MM.1S (cell line): Measurements from ENCODE around the gene TEX36.

Source experiments
- DNase-seq: peaks from one replicate; pipeline ENCODE4 v3.0.0-alpha.2; 2015
- H2AFZ ChIP-seq: fragments of 300-600 bp; sonication (generic); 2 replicates; pipeline ENCODE4 v1.6.0; 2016; ENCODE audit warnings: antibody characterized with exemption, low read length
- H3F3A ChIP-seq: fragments of 300-600 bp; sonication (generic); 2 replicates; pipeline ENCODE4 v1.6.1; 2016; ENCODE audit warnings: mild to moderate bottlenecking, antibody characterized with exemption, low read length, moderate library complexity, mixed read lengths; ENCODE audit not compliant: insufficient read depth
- H3K27ac ChIP-seq: fragments of 300-600 bp; sonication (generic); 2 replicates; pipeline ENCODE4 v1.5.1; 2016; ENCODE audit warnings: mild to moderate bottlenecking, low read length
- H3K27me3 ChIP-seq: fragments of 300-600 bp; sonication (generic); replicated peaks from 2 replicates; pipeline ENCODE4 v1.6.0; 2016; ENCODE audit warnings: low read length; ENCODE audit not compliant: insufficient read depth
- H3K36me3 ChIP-seq: fragments of 300-600 bp; sonication (generic); replicated peaks from 2 replicates; pipeline ENCODE4 v1.6.1; 2016; ENCODE audit warnings: mild to moderate bottlenecking, low read length, mixed read lengths; ENCODE audit not compliant: insufficient read depth
- H3K4me1 ChIP-seq: fragments of 300-600 bp; sonication (generic); 2 replicates; pipeline ENCODE4 v1.6.1; 2016; ENCODE audit warnings: low read length, mixed read lengths
- H3K4me2 ChIP-seq: fragments of 300-600 bp; sonication (generic); 2 replicates; pipeline ENCODE4 v1.6.0; 2016; ENCODE audit warnings: low read depth, low read length
- H3K4me3 ChIP-seq: fragments of 300-600 bp; sonication (generic); 2 replicates; pipeline ENCODE4 v1.5.1; 2016; ENCODE audit warnings: low read length, mixed read lengths
- H3K79me2 ChIP-seq: fragments of 300-600 bp; sonication (generic); 2 replicates; pipeline ENCODE4 v1.6.1; 2016; ENCODE audit warnings: mixed run types, low read length, mixed read lengths
- H3K9ac ChIP-seq: fragments of 300-600 bp; sonication (generic); 2 replicates; pipeline ENCODE4 v1.6.1; 2016; ENCODE audit warnings: low read length, mixed read lengths
- H3K9me2 ChIP-seq: fragments of 300-600 bp; sonication (generic); replicated peaks from 2 replicates; pipeline ENCODE4 v1.6.1; 2016; ENCODE audit warnings: mild to moderate bottlenecking, low read length, mixed read lengths; ENCODE audit not compliant: insufficient read depth
- H3K9me3 ChIP-seq: fragments of 300-600 bp; sonication (generic); replicated peaks from 2 replicates; pipeline ENCODE4 v1.6.1; 2016; ENCODE audit warnings: mild to moderate bottlenecking, low read length, mixed read lengths; ENCODE audit not compliant: insufficient read depth
- H4K20me1 ChIP-seq: fragments of 300-600 bp; sonication (generic); 2 replicates; pipeline ENCODE4 v1.6.1; 2016; ENCODE audit warnings: mild to moderate bottlenecking, low read length, moderate library complexity, mixed read lengths; ENCODE audit not compliant: insufficient read depth
- EZH2 ChIP-seq: fragments of 300-600 bp; sonication (generic); optimal IDR thresholded peaks from 2 replicates; pipeline ENCODE3; 2017; ENCODE audit warnings: low read depth, mild to moderate bottlenecking, antibody characterized with exemption, low read length, mixed read lengths
- EZH2phosphoT487 ChIP-seq: fragments of 300-600 bp; sonication (generic); IDR thresholded peaks from 2 replicates; pipeline ENCODE4 v1.6.1; 2018; ENCODE audit warnings: antibody characterized with exemption, low read length
- TF ChIP-seq, protein P1 (sequence below): fragments of 300-600 bp; sonication (generic); IDR thresholded peaks from 2 replicates; pipeline ENCODE4 v1.5.1; 2016; ENCODE audit warnings: antibody characterized with exemption, low read length, mixed read lengths

The TEX36 gene

DNA sequence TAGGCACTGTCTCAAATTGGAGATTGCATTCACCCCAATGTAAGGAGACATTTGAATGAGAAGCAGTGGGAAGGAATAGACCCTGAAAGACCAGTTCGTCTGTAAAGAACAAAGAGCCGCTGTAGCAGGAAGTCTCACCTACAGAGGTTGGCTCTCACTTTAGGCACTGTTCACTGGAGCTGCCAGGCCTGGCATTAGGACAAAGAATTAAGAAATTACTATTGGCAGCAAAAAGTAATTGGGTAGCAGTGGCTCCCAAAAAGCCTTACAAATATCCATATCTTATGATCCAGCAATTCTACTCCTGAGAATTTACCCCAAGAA lies 10.5 kb upstream of the TEX36 start:
- DNase-seq, result no peak
- no peak for TF ChIP-seq EZH2phosphoT487
- TF ChIP-seq, protein P1, sequence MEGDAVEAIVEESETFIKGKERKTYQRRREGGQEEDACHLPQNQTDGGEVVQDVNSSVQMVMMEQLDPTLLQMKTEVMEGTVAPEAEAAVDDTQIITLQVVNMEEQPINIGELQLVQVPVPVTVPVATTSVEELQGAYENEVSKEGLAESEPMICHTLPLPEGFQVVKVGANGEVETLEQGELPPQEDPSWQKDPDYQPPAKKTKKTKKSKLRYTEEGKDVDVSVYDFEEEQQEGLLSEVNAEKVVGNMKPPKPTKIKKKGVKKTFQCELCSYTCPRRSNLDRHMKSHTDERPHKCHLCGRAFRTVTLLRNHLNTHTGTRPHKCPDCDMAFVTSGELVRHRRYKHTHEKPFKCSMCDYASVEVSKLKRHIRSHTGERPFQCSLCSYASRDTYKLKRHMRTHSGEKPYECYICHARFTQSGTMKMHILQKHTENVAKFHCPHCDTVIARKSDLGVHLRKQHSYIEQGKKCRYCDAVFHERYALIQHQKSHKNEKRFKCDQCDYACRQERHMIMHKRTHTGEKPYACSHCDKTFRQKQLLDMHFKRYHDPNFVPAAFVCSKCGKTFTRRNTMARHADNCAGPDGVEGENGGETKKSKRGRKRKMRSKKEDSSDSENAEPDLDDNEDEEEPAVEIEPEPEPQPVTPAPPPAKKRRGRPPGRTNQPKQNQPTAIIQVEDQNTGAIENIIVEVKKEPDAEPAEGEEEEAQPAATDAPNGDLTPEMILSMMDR, result no peak
- no peak for TF ChIP-seq EZH2
- no peaks in the 10 kb centered on the region for H3K9me2 ChIP-seq
- no peaks in the 10 kb centered on the region for H3K9me3 ChIP-seq
- H3K36me3 ChIP-seq, result no peaks in the 10 kb centered on the region
- no peaks in the 10 kb centered on the region for H4K20me1 ChIP-seq
- no peaks in the 10 kb centered on the region for H3K4me1 ChIP-seq
- no peak overlapping the region for H3K4me3 ChIP-seq
- H3K4me2 ChIP-seq, result no peak overlapping the region
- H3K9ac ChIP-seq, result no peak overlapping the region
- no peak overlapping the region for H3K27ac ChIP-seq
- no peaks in the 10 kb centered on the region for H3K27me3 ChIP-seq
- H2AFZ ChIP-seq, result no peak overlapping the region
- no peaks in the 10 kb centered on the region for H3K79me2 ChIP-seq
- H3F3A ChIP-seq, result no peaks in the 10 kb centered on the region

DNA sequence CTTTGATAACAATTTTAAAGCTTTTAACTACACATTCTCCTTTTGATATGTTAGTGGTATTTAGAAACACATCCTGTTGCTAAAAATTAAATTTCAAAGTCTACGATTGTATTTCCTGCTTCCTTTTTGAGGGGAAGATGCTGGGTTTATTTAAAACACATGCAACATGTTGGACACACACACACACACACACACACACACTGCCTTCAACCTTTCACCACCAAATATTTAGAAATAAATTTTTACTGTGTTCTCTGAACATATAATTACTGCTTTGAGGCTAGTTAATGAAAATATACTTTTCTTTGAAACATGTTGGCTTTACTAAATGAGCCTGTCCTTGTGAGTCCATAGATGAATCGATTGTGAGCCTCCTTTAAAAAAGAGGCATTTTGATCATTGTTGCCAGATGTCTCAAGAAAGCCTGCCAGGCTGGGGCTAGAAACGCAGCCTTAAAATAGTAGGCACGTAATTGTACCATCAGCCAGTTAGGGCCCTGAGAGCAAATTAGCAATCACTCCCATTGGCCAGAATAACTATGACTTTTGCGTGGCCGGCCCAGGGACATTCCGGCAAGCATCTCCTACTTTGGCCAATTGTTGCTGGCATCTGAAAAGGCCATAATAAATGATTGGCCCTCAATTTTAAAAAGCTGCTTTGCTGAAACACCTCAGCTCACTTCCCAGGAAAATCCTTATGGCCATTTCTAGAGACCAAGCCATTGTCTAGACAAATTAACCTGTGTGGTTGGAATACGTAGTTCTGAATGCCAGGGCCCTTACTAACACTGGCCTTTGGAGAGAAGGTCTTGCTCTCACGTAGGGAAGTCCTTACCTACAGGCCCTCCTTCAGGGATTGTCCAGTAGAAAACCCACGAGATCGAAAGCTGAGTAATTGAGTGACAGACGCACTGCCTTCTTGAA lies 9.9 kb upstream of the TEX36 start:
- Histone ChIP-seq H4K20me1 (no peaks in the 10 kb centered on the region), H3K4me1 (no peaks in the 10 kb centered on the region), H3K9ac (no peak overlapping the region), H3K36me3 (no peaks in the 10 kb centered on the region), H3K79me2 (no peaks in the 10 kb centered on the region), H3K4me3 (no peak overlapping the region), H3F3A (no peaks in the 10 kb centered on the region), H3K27ac (no peak overlapping the region), H3K27me3 (no peaks in the 10 kb centered on the region), H2AFZ (no peak overlapping the region), H3K4me2 (no peak overlapping the region), H3K9me2 (no peaks in the 10 kb centered on the region), H3K9me3 (no peaks in the 10 kb centered on the region)
- no peak for DNase-seq
- TF ChIP-seq, protein P1, result no peak
- TF ChIP-seq EZH2 (no peak), EZH2phosphoT487 (no peak)

- no peak overlapping the region for H3K9ac ChIP-seq
- H4K20me1 ChIP-seq, result no peaks in the 10 kb centered on the region
- H3K79me2 ChIP-seq, result no peaks in the 10 kb centered on the region
- H3K4me3 ChIP-seq, result no peak overlapping the region
- no peak overlapping the region for H2AFZ ChIP-seq
- TF ChIP-seq, protein P1, result no peak
- TF ChIP-seq EZH2 (no peak), EZH2phosphoT487 (no peak)
- H3K36me3 ChIP-seq, result no peaks in the 10 kb centered on the region
- no peaks in the 10 kb centered on the region for H3K9me2 ChIP-seq
- H3K27ac ChIP-seq, result no peak overlapping the region
- no peaks in the 10 kb centered on the region for H3F3A ChIP-seq
- no peaks in the 10 kb centered on the region for H3K4me1 ChIP-seq
- no peaks in the 10 kb centered on the region for H3K9me3 ChIP-seq
- no peak overlapping the region for H3K4me2 ChIP-seq
- H3K27me3 ChIP-seq, result no peaks in the 10 kb centered on the region
- DNase-seq, result no peak
Observed at GRCh38 chr10:125692196-125692595, 9.2 kb upstream of the TEX36 start.
